Activated B cell treated with CpG ODN at 0.5 μM for 24 hours (primary cell): ENCODE data around the gene MYH7B. TPM values are rescaled to one million over a fixed set of nuclear protein-coding genes. Genes with fewer than 3 reads are reported as not detected.

Experiments
- ATAC-seq: fragments of 200-7000 bp; cut with Tn5 transposase; one replicate; pipeline ENCODE4 v1.10.0; 2021; ENCODE audit warnings: low read depth, mild to moderate bottlenecking, moderate library complexity
- CTCF ChIA-PET: fragments of 350-600 bp; sonication (Branson Sonifier 250); formaldehyde crosslinking; loops from one replicate; lab custom pipeline; 2021; ENCODE audit warnings: antibody characterized with exemption; lab: Charles Lee
- POLR2A ChIA-PET: fragments of 350-600 bp; sonication (Branson Sonifier 250); formaldehyde crosslinking; loops from one replicate; lab custom pipeline; 2021; ENCODE audit warnings: antibody characterized with exemption; lab: Charles Lee
- DNase-seq: peaks from one replicate; pipeline ENCODE4 v3.0.0; 2022
- H3K27ac Mint-ChIP-seq: one replicate; pipeline ENCODE4 v1.8.0; 2020; ENCODE audit warnings: mixed read lengths
- H3K27me3 Mint-ChIP-seq: one replicate; pipeline ENCODE4 v1.8.0; 2021; ENCODE audit warnings: mixed read lengths
- H3K36me3 Mint-ChIP-seq: one replicate; pipeline ENCODE4 v1.8.0; 2021; ENCODE audit warnings: low read depth, mixed read lengths
- H3K4me1 Mint-ChIP-seq: one replicate; pipeline ENCODE4 v1.8.0; 2021; ENCODE audit warnings: mixed read lengths
- H3K4me3 Mint-ChIP-seq: one replicate; pipeline ENCODE4 v1.8.0; 2020; ENCODE audit warnings: mild to moderate bottlenecking, mixed read lengths
- H3K9me3 Mint-ChIP-seq: one replicate; pipeline ENCODE4 v1.8.0; 2020; ENCODE audit warnings: mixed read lengths
- CTCF ChIP-seq: fragments of 200-600 bp; IDR thresholded peaks from one replicate; pipeline ENCODE4 v1.8.0; 2022; ENCODE audit warnings: antibody characterized with exemption, mild to moderate bottlenecking
- intact Hi-C: fragments of 100-400 bp; cut with micrococcal nuclease; formaldehyde crosslinking; loops from one replicate; pipeline ENCODE4 v1.15.1; 2024
- total RNA-seq: library from RNA; stranded (reverse); gene quantifications from 2 replicates; pipeline ENCODE4 v1.2.3, GENCODE V29; 2022

Gene MYH7B
- total RNA-seq, 1 donor from 2014 or later, result 0.35 TPM

DNA sequence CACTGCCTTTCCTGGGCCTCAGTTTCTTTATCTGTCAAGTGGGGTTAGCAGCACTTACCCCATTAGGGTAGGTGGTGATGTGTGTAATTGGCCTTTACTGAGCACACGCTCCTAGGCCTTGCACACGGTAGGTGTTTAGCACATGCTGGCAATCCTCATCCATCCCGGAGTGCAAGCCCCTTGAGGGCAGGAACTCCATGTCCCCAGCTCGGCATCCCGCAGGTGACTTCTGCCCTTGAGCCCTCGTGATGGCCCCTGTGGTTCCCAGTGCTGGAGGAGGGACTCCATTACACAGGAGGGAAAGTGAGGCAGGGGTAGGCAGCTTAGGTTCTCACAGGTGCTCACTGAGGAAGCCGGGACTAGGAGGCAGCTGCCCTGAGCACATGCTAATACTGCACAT, 40.0 kb downstream of the MYH7B start:
- no peak for TF ChIP-seq CTCF
- intact Hi-C loops, result no loop called here
- Mint-ChIP-seq H3K27ac (no peak overlapping the region), H3K4me3 (no peak overlapping the region), H3K36me3 (peaks cover 68% of the 10 kb centered on the region), H3K27me3 (no peaks in the 10 kb centered on the region), H3K9me3 (no peaks in the 10 kb centered on the region), H3K4me1 (peaks cover 1% of the 10 kb centered on the region)
- ATAC-seq (no peak), DNase-seq (no peak)
- POLR2A ChIA-PET, result no interaction called here
- CTCF ChIA-PET, result no interaction called here

DNA sequence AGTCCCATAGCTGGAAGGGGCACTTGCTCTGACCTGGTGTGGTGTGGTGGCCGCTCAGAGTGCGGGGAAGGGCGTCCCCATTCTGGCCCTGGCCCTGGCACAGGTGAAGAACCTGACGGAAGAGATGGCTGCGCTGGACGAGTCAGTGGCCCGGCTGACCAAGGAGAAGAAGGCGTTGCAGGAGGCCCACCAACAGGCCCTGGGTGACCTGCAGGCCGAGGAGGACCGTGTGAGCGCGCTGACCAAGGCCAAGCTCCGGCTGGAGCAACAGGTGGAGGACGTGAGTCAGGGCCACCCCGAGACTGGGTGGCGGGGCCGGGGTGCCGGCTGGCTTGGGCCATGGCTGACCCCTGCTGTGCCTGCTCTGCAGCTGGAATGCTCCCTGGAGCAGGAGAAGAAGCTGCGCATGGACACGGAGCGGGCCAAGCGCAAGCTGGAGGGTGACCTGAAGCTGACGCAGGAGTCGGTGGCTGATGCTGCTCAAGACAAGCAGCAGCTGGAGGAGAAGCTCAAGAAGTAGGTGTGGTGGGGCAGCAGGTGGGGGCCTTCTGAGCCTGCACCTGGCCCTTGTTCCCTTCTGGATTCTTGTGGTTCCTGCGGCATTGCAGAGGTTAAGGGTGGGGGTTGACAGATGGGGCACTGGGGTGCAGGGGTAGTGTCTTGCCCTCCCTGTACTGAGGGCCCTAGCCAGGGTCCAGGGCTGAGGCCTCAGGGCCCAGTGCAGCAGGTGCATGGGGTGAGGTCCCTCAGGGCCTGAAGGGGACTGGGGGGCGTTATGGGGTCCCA, 40.8 kb downstream of the MYH7B start:
- POLR2A ChIA-PET, result no interaction called here
- TF ChIP-seq CTCF, result no peak
- intact Hi-C loops, result no loop called here
- Mint-ChIP-seq H3K4me3 (no peak overlapping the region), H3K27me3 (no peaks in the 10 kb centered on the region), H3K9me3 (no peaks in the 10 kb centered on the region), H3K36me3 (peaks cover 74% of the 10 kb centered on the region), H3K4me1 (peaks cover 3% of the 10 kb centered on the region), H3K27ac (no peak overlapping the region)
- DNase-seq (no peak), ATAC-seq (no peak)
- CTCF ChIA-PET, result no interaction called here

DNA sequence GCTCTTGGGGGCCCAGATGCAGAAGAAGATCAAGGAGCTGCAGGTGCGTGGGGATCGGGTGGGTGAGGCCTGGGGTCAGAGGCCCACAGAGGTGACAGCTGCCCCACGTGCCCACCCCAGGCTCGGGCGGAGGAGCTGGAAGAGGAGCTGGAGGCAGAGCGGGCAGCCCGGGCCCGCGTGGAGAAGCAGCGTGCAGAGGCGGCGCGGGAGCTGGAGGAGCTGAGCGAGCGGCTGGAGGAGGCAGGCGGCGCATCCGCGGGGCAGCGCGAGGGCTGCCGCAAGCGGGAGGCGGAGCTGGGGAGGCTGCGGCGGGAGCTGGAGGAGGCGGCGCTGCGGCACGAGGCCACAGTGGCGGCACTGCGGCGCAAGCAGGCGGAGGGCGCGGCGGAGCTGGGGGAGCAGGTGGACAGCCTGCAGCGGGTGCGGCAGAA, 41.5 kb downstream of the MYH7B start:
- peaks cover 3% of the 10 kb centered on the region for H3K4me1 Mint-ChIP-seq
- DNase-seq, result no peak
- H3K9me3 Mint-ChIP-seq, result no peaks in the 10 kb centered on the region
- no peak overlapping the region for H3K4me3 Mint-ChIP-seq
- no peaks in the 10 kb centered on the region for H3K27me3 Mint-ChIP-seq
- ChIA-PET POLR2A (no interaction called here), CTCF (no interaction called here)
- H3K36me3 Mint-ChIP-seq, result peaks cover 79% of the 10 kb centered on the region
- no peak for TF ChIP-seq CTCF
- intact Hi-C loops, result no loop called here
- H3K27ac Mint-ChIP-seq, result no peak overlapping the region
- ATAC-seq, result no peak

DNA sequence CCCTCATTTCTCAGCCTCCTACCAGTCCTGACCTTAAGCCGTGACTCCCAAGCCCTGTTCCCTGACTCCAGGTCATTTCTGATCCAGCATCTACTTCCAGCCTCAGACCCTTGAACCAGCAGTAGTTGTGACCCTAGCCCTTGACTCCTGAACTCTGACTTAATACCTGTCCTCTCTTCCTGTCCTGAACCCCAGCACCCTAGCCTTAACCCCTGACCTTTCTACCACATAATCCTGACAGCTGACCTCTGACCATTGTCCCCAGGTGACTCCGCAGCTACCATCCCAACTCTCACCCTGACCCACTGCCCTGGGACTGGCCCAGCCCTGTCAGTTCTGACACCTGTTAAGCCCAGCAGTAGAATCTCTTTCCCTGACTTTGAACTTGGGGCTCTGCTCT, 42.1 kb downstream of the MYH7B start:
- H3K36me3 Mint-ChIP-seq, result peaks cover 84% of the 10 kb centered on the region
- peaks cover 3% of the 10 kb centered on the region for H3K4me1 Mint-ChIP-seq
- no peak overlapping the region for H3K27ac Mint-ChIP-seq
- no peak overlapping the region for H3K4me3 Mint-ChIP-seq
- ATAC-seq (no peak), DNase-seq (no peak)
- H3K9me3 Mint-ChIP-seq, result no peaks in the 10 kb centered on the region
- ChIA-PET POLR2A (no interaction called here), CTCF (no interaction called here)
- no peaks in the 10 kb centered on the region for H3K27me3 Mint-ChIP-seq
- TF ChIP-seq CTCF, result no peak
- intact Hi-C loops, result no loop called here

DNA sequence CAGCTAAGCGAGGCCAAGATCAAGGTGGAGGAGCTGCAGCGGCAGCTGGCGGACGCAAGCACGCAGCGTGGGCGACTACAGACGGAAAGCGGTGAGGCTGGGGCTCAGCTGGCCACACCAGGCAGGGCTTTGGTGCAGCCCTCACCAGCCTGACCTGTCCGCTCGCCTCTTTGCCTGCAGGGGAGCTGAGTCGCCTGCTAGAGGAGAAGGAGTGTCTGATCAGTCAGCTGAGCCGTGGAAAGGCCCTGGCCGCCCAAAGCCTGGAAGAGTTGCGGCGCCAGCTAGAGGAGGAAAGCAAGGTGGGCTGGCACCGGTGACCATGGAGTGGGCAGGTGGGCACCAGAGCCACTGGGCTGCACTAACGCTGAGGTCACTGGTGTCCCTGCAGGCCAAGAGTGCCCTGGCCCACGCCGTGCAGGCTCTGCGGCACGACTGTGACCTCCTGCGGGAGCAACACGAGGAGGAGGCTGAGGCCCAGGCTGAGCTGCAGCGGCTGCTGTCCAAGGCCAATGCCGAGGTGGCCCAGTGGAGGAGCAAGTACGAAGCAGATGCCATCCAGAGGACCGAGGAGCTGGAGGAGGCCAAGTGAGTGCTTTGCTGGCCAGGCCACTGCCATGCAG, 42.8 kb downstream of the MYH7B start:
- H3K27me3 Mint-ChIP-seq, result no peaks in the 10 kb centered on the region
- H3K4me3 Mint-ChIP-seq, result no peak overlapping the region
- H3K9me3 Mint-ChIP-seq, result no peaks in the 10 kb centered on the region
- ATAC-seq (no peak), DNase-seq (no peak)
- POLR2A ChIA-PET, result no interaction called here
- peaks cover 89% of the 10 kb centered on the region for H3K36me3 Mint-ChIP-seq
- no peak overlapping the region for H3K27ac Mint-ChIP-seq
- no peak for TF ChIP-seq CTCF
- peaks cover 3% of the 10 kb centered on the region for H3K4me1 Mint-ChIP-seq
- intact Hi-C loops, result no loop called here
- CTCF ChIA-PET, result no interaction called here
